ENCODE measurements around the gene RABL2A.
A peak's percentile ranks its signal among the peaks of the same experiment; 100 is the strongest.
"Not testable (repeated sequence)": the region's sequence is repeated elsewhere in the genome, so short reads cannot be mapped to it uniquely, and the experiment has no call there.

Gene RABL2A

DNA sequence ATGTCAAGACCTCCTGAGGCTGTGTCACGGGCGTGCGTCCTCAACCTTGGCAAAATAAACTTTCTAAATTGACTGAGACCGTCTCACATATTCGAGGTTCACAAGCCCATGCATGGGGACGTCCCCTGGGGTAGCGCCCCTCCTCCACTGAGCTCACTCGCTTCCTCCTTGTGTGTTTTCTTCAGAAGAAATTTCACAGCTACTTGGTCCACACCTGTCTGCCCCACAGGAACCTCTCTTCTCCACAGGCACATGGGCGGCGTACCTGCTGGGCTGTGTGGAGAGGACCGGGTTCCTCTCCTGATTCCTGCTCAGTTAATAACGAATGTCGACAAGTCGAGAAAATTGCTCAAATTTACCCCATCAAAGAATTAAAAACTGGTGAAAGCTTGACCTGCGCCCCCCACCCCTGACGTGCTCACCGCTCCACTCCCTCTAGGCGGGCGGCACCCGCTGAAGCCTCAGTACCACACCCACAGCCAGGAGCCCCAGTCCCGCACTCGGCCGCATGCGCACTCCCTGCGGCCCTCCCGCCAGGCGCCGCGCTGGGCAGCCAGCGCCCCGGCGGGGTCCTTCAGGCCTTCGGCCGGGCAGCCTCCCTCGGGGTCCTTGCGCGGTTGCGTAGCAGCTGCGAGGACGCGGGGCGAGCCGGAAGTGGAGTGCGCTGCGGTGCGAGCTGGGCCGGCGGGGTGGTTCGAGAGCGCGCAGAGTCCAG lies at the start of gene RABL2A:
Gene RABL2A (plus strand): TSS at position 651 of the 715 bp plus-strand sequence. CDS start 1,341 bp downstream, outside the sequence.
- peak; percentile 65 to 69 for DNase-seq (ENCODE audit: low read depth in 2 of 2, low spot score in 1 of 2)

GRCh38 chr2:113578508-113578907 lies 48.6 kb upstream of the RABL2A start:
- DNase-seq (ENCODE audit: low read depth in 2 of 2, low spot score in 1 of 2): not testable (repeated sequence)

DNA sequence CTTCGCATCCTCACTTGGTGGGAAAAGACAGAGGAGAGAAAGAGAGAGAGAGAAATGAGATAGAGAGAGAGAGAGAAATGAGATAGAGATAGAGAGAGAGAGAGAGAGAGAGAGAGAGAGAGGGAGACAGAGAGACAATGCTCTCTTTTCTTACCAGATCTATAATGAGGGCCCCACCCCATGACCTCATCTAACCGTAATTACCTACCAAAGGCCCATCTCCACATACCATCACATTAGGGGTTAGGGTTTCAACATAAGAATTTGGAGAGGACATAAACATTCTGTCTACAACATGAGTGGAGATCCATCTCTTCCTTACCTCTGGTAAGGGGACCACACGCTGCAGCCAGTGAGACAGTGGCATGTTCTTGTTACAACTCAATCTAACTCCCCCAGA lies 44.6 kb upstream of the RABL2A start:
- DNase-seq (ENCODE audit: low read depth in 2 of 2, low spot score in 1 of 2): not testable (repeated sequence)

DNA sequence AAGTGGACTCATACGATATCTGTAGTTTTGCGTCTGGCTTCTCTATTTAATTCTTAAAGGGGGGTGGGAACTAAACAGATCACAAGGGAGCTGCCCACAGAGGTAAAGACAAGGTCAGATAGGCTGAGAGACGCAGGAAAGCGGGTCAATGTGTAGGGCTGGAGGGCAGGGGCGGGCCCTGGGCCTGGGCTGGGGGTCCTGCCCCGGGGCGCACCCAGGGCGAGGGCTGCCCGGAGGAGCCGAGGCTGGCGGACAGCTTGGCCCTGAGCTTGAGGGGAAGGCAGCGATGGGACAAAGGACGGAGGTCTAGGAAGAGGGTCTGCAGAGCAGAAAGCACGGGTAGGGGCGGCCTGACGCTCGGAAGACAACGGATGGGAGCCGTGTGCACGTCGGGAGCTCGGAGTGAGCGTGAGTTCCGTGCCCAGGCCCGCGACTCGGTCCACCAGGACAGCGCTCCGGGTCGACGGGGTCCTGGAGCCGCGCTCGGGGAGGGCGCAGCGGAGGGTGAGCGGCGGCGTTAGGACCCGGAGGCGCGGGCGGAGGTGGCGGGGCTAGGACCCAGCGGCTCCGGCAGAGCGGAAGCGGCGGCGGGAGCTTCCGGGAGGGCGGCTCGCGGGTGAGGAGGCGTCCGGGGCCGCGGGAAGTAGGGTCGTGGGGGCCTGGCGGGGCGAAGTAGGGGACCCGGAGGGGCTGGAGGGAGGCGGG lies 43.4 kb upstream of the RABL2A start:
- peak; percentile 49 to 67 for DNase-seq (ENCODE audit: low read depth in 2 of 2, low spot score in 1 of 2)

- DNase-seq (ENCODE audit: low read depth in 2 of 2, low spot score in 1 of 2): not testable (repeated sequence)
Observed at GRCh38 chr2:113584311-113585092, 42.6 kb upstream of the RABL2A start.

GRCh38 chr2:113587201-113587600 lies 39.9 kb upstream of the RABL2A start:
- DNase-seq (ENCODE audit: low read depth in 2 of 2, low spot score in 1 of 2): peak; percentile 35 to 47

DNA sequence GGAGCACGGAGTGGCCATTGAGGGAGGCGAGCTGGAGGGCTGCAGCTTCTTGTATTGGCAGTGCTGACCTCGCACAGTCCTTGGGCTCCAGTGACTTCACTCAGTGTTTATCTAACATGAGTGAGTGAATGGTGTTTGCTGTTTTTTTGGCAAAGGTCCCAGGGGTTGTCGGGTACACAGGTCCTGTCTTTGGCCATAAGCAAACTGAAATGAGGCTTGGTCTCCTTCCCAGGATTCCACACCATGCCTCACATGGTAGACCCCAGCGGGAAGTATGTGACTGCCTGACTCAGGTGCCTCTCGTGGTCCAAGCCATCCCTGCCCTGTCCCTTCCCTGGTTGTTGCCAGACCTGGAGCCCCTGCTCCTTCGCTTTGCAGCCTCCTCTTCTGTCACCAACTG lies 37.5 kb upstream of the RABL2A start:
- DNase-seq (ENCODE audit: low read depth in 2 of 2, low spot score in 1 of 2): not testable (repeated sequence)

DNA sequence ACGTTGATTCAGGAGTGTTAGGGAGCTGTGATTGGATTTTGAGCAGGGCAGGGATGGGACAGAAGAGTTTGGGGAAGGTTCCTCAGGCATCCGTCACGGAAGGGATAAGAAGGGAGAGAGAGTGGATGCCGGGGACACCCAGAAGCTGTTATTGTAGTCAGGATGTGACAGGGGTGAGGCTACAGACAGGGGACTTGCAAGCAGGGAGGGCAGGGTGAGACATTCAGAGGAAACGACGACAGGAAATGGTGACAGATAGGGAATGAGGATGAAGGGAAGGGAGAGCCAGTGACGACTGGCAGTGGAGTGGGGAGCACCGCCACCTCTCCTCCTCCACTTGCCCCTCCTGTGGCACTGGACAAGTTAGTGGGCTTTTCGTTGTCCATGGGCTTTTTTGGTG lies 35.1 kb upstream of the RABL2A start:
- not testable (repeated sequence) for DNase-seq (ENCODE audit: low read depth in 2 of 2, low spot score in 1 of 2)

GRCh38 chr2:113593280-113593679 lies 33.8 kb upstream of the RABL2A start:
- not testable (repeated sequence) for DNase-seq (ENCODE audit: low read depth in 2 of 2, low spot score in 1 of 2)

GRCh38 chr2:113595725-113596124 lies 31.3 kb upstream of the RABL2A start:
- not testable (repeated sequence) for DNase-seq (ENCODE audit: low read depth in 2 of 2, low spot score in 1 of 2)

DNA sequence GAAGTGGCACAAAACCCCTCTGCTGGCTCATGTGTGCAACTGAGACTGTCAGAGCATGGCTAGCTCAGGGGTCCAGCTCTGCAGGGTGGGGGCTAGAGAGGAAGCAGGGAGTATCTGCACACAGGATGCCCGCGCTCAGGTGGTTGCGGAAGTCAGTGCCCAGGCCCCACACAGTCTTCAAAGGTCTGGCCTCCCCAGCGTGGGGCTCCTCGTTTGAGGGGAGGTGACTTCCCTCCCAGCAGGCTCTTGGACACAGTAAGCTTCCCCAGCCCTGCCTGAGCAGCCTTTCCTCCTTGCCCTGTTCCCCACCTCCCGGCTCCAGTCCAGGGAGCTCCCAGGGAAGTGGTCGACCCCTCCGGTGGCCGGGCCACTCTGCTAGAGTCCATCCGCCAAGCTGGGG lies 29.9 kb upstream of the RABL2A start:
- DNase-seq (ENCODE audit: low read depth in 2 of 2, low spot score in 1 of 2): not testable (repeated sequence)

DNA sequence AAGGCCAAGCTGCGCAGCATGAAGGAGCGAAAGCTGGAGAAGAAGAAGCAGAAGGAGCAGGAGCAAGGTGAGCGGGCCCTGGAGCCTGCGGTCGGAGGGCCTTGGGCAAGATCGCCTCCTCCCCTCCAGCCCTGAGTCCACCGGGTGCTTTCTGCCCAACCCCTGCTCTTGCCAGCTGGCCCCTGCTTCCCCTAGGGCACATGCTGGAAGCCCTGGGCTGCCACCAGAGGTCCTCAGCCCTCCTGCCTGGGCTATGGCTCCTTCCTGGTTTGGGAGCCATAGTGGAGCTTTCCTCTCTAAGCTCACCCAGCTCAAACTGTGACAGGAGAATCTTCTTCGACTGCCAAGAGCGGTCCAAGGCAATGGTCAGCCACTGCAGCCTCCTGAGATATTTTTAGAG lies 29.5 kb upstream of the RABL2A start:
- DNase-seq (ENCODE audit: low read depth in 2 of 2, low spot score in 1 of 2): not testable (repeated sequence)

- DNase-seq (ENCODE audit: low read depth in 2 of 2, low spot score in 1 of 2): not testable (repeated sequence)
Observed at GRCh38 chr2:113598180-113598579, 28.9 kb upstream of the RABL2A start.

DNA sequence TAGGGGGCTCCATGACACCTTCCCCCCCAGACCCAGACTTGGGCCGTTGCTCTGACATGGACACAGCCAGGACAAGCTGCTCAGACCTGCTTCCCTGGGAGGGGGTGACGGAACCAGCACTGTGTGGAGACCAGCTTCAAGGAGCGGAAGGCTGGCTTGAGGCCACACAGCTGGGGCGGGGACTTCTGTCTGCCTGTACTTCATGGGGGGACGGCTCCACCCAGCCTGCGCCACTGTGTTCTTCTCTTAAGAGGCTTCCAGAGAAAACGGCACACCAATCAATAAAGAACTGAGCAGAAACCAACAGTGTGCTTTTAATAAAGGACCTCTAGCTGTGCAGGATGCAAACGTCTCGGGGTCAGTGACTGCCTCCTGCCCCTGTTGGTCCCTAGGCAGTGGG lies 28.3 kb upstream of the RABL2A start:
- DNase-seq (ENCODE audit: low read depth in 2 of 2, low spot score in 1 of 2): not testable (repeated sequence)

DNA sequence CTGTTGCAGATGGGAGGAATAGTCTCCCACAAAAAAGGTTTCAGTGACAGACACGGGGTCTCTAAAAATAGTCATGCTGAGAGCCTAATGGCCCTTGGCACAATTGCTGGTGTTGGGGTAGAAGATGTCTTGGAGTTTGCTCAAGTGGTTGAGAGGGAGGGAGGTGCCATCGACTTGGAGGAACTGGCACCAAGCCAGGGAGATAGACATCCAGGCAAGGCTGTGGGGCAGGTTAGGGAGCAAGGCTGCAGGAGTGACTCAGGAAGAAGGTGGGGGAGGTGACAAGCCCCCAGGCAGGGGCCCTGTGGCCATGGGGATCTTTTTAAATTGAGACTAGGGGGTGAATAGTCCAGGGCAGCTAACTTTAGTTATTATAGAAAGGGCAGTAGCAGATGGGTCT lies 27.9 kb upstream of the RABL2A start:
- DNase-seq (ENCODE audit: low read depth in 2 of 2, low spot score in 1 of 2): not testable (repeated sequence)

GRCh38 chr2:113602040-113602769 lies 24.9 kb upstream of the RABL2A start:
- DNase-seq (ENCODE audit: low read depth in 2 of 2, low spot score in 1 of 2): not testable (repeated sequence)

DNA sequence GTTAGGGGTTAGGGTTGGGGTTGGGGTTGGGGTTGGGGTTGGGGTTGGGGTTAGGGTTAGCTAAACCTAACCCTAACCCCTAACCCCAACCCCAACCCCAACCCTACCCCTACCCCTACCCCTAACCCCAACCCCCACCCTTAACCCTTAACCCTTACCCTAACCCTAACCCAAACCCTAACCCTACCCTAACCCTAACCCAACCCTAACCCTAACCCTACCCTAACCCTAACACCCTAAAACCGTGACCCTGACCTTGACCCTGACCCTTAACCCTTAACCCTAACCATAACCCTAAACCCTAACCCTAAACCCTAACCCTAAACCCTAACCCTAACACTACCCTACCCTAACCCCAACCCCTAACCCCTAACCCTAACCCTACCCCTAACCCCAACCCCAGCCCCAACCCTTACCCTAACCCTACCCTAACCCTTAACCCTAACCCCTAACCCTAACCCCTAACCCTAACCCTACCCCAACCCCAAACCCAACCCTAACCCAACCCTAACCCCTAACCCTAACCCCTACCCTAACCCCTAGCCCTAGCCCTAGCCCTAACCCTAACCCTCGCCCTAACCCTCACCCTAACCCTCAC lies 24.1 kb upstream of the RABL2A start:
- no peak for DNase-seq (ENCODE audit: low read depth in 2 of 2, low spot score in 1 of 2)

DNA sequence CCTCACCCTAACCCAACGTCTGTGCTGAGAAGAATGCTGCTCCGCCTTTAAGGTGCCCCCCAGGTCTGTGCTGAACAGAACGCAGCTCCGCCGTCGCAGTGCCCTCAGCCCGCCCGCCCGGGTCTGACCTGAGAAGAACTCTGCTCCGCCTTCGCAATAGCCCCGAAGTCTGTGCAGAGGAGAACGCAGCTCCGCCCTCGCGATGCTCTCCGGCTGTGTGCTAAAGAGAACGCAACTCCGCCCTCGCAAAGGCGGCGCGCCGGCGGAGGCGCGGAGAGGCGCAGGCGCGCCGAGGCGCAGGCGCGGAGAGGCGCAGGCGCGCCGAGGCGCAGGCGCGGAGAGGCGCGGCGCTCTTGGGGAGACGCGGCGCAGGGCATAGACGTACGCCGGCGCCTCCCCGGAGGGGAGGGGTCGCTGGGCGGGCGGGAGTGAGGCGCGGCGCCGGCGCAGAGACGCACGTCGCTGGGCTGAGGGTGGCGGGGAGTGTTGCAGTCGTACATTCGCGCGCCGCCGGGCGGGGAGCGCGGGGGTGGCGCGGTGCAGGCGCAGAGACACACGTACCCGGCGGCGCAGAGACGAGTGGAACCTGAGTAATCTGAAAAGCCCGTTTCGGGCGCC lies 23.5 kb upstream of the RABL2A start:
- DNase-seq (ENCODE audit: low read depth in 2 of 2, low spot score in 1 of 2): peak; percentile 61 to 75

DNA sequence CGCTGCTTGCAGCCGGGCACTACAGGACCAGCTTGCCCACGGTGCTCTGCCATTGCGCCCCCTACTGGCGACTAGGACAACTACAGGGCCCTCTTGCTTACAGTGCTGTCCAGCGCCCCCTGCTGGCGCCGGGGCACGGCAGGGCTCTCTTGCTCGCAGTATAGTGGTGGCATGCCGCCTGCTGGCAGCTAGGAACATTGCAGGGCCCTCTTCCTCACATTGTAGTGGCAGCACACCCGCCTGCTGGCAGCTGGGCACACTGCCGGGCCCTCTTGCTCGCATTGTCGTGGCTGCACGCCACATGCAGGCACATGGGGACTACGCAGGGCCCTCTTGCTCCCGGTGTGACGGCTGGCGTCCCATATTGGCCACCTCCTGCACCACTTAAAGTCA lies 23.0 kb upstream of the RABL2A start:
- DNase-seq (ENCODE audit: low read depth in 2 of 2, low spot score in 1 of 2): peak; percentile 75 to 80

- DNase-seq (ENCODE audit: low read depth in 2 of 2, low spot score in 1 of 2): not testable (repeated sequence)
Observed at GRCh38 chr2:113604661-113605060, 22.4 kb upstream of the RABL2A start.
